Activated T-helper 1 cell treated with anti-CD3 and anti-CD28 coated beads, Interleukin-2, amount 50 U/mL, for 16 hours (primary cell): ENCODE data around the gene FANCF.
A peak's percentile ranks its signal among the peaks of the same experiment; 100 is the strongest.

Experiments
- DNase-seq, 2 donors: peaks; one replicate each; pipeline ENCODE4 v3.0.0-alpha.2; 2020; ENCODE audit warnings: low read depth in 1 of 2, low spot score in 1 of 2

FANCF gene

GRCh38 chr11:22626573-22627239, 1.1 kb upstream of the FANCF start:
- DNase-seq, result no peak

GRCh38 chr11:22624742-22625447, 728 bp downstream of the FANCF start:
- DNase-seq, result peak; percentile 23 to 30

DNA sequence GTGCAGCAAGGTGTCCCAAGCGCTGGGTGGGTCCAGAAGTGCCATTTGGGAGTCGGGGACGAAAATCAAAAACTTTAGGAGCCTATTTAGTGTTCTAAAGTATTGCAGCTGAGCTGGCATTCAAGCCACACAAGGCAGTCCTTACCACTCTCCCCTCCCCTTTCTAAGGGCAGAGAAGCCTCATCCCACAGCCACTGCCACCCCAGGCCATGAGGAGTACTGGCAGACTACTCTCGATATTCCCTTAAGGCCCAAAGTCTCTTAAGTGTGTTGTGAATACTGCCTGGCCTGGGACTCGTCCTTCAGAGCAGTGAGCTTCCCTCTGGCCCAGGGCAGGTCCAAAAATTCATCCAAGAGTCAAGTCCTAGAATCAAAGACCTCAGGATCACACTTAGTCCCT, 7.8 kb downstream of the FANCF start:
- DNase-seq, result no peak

GRCh38 chr11:22603933-22604332, 21.7 kb downstream of the FANCF start:
- DNase-seq, result no peak

GRCh38 chr11:22602504-22602903, 23.1 kb downstream of the FANCF start:
- no peak for DNase-seq

GRCh38 chr11:22599458-22599857, 26.2 kb downstream of the FANCF start:
- no peak for DNase-seq

DNA sequence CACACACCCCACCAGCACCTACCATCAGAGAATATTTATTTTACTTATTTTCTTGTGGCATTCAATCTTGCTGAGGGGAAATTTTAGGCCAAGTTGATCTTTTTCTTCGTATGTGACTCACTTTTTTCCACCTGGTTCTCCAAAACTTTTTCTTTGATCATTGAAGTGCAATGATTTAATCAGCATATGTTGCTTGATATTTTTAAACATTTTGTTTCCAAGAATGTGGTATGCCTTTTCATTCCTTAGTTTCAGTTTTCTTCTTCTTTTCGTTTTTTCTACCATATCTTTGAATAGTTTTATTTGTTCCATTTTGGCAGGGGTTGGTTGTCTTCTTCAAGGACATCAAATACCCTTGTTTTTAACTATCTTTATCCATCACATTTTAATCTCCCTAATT, 28.6 kb downstream of the FANCF start:
- DNase-seq, result no peak

- no peak for DNase-seq
These were observed 40.6 kb downstream of the FANCF start for GRCh38 chr11:22584976-22585375.

- no peak for DNase-seq
These were observed 41.6 kb downstream of the FANCF start for GRCh38 chr11:22583963-22584492.

- DNase-seq, result no peak
These were observed 43.5 kb downstream of the FANCF start for GRCh38 chr11:22582151-22582410.

DNA sequence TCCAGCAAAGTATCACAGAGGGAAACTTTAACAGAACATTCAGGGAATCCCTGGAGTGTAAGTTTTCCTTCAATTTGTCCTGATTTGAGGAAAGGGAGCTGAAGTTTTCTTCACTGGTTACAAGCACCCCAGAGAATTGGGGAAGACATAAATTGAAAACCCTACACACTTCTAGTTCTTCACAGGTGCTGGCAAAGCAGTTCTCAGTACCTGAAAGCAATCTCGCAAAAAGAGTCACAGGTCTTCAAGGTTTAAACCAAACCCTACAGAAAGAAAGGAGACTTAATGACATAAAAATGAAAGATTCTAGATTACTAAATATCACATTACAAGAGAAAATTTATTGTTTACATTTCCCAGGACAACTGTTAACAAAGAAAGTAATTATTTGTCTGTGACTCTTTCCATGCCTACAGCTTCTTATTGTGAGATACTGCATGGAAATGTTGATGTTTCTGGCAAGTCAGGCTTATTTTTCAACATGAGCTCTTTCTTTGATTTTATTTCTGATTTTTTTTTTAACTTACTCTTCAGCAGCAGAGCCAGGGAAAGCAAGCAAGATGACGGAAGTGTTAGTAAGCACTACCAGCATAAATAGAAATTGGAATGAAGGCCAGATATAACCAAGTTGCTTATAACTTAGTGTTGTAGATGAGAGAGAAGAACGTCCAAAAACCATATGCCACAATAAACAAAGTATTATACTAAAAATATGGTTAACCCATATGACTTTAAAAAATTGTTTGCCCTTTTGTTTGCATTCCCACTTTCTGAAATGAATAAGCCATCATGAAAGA, 44.1 kb downstream of the FANCF start:
- DNase-seq, result no peak

DNA sequence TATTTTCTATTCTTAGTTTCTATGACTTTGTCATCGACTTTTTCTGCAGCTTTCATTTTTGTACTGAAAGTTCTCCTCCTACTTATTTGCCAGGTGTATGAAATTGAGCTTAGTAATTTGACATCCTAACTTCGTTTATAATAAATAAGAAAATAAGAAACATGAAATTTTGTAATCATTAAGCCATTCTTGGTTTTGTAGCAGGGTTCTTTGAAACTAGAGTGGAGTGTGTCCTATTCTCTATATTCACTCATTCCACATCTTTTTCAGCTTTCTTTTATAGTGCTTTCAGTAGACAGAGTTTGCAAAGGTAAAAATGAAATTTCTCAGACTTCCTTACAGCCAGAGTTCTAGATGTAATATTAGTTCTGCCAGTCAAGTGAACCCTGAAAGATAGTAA, 47.8 kb downstream of the FANCF start:
- DNase-seq, result no peak
